ENCODE measurements around the gene TREM1. TPM values are rescaled to one million over a fixed set of nuclear protein-coding genes. Genes with fewer than 3 reads are reported as not detected.

The TREM1 gene
- polyA plus RNA-seq, 1 donor (not counting 4 experiments of a cell fraction or from before 2014, with no cell fraction given): not detected

GRCh38 chr6:41321183-41321582, 34.7 kb upstream of the TREM1 start:
- no peak for FAIRE-seq

GRCh38 chr6:41318654-41319565, 32.4 kb upstream of the TREM1 start:
- H3K9ac ChIP-seq (ENCODE audit: control insufficient read depth, extremely low read depth, insufficient read depth, low read length): no peak overlapping the region
- dilution Hi-C loops (cut with MboI; ENCODE audit: extremely low pct_ligation_motif_present, low sequenced_read_pairs): no loop called here

More at GRCh38 chr6:41321183-41321582, 34.7 kb upstream of the TREM1 start:
- dilution Hi-C loops (cut with MboI; ENCODE audit: extremely low pct_ligation_motif_present, low sequenced_read_pairs): no loop called here
- Histone ChIP-seq H3K9me1 (ENCODE audit: control insufficient read depth, extremely low read depth, insufficient read depth, low read length) (no peaks in the 10 kb centered on the region), H3K9me3 (ENCODE audit: control insufficient read depth, low read depth, low read length) (no peaks in the 10 kb centered on the region), H2AFZ (ENCODE audit: control insufficient read depth, low read length) (no peak overlapping the region), H3K36me3 (ENCODE audit: control insufficient read depth in 2 of 2, extremely low read depth in 1 of 2, insufficient read depth in 2 of 2, low read length in 2 of 2) (no peaks in the 10 kb centered on the region), H3K4me1 (ENCODE audit: control insufficient read depth, extremely low read depth, insufficient read depth, low read length) (no peaks in the 10 kb centered on the region), H3K27ac (ENCODE audit: control insufficient read depth, insufficient read depth, low read length) (no peak overlapping the region), H3K27me3 (ENCODE audit: control insufficient read depth, extremely low read depth, insufficient read depth, low read length) (peaks cover 22% of the 10 kb centered on the region), H4K20me1 (ENCODE audit: control insufficient read depth, extremely low read depth, insufficient read depth, low read length) (peaks cover 2% of the 10 kb centered on the region), H3K4me2 (ENCODE audit: control insufficient read depth, extremely low read depth, insufficient read depth, low read depth, low read length) (no peak overlapping the region), H3K79me2 (ENCODE audit: control insufficient read depth, insufficient read depth, low read length) (no peaks in the 10 kb centered on the region), H3K4me3 (ENCODE audit: control insufficient read depth in 2 of 3, extremely low read depth in 1 of 3, insufficient read depth in 2 of 3, low read depth in 1 of 3, low read length in 3 of 3) (no peak overlapping the region), H3K9ac (ENCODE audit: control insufficient read depth, extremely low read depth, insufficient read depth, low read length) (no peak overlapping the region)
- TF ChIP-seq CTCF (optimal IDR thresholded peaks at IDR 0.05 in 1 of 3, IDR thresholded peaks at IDR 0.05 in 1 of 3, conservative IDR thresholded peaks at IDR 0.05 in 1 of 3; ENCODE audit: extremely low read depth in 1 of 3, insufficient read depth in 2 of 3, low read length in 3 of 3) (no peak), EZH2 (IDR thresholded peaks at IDR 0.05; ENCODE audit: low read length) (no peak)
- DNase-seq (ENCODE audit: low read depth, low spot score): no peak

More at GRCh38 chr6:41318654-41319565, 32.4 kb upstream of the TREM1 start:
- Histone ChIP-seq H3K9me1 (ENCODE audit: control insufficient read depth, extremely low read depth, insufficient read depth, low read length) (no peaks in the 10 kb centered on the region), H3K79me2 (ENCODE audit: control insufficient read depth, insufficient read depth, low read length) (no peaks in the 10 kb centered on the region), H2AFZ (ENCODE audit: control insufficient read depth, low read length) (peak overlapping the region; percentile 81), H3K4me3 (ENCODE audit: control insufficient read depth in 2 of 3, extremely low read depth in 1 of 3, insufficient read depth in 2 of 3, low read depth in 1 of 3, low read length in 3 of 3) (peak overlapping the region in 2 of 3 experiments; percentile 42 to 44), H3K27me3 (ENCODE audit: control insufficient read depth, extremely low read depth, insufficient read depth, low read length) (peaks cover 21% of the 10 kb centered on the region), H3K9me3 (ENCODE audit: control insufficient read depth, low read depth, low read length) (no peaks in the 10 kb centered on the region), H3K27ac (ENCODE audit: control insufficient read depth, insufficient read depth, low read length) (no peak overlapping the region), H3K36me3 (ENCODE audit: control insufficient read depth in 2 of 2, extremely low read depth in 1 of 2, insufficient read depth in 2 of 2, low read length in 2 of 2) (no peaks in the 10 kb centered on the region), H4K20me1 (ENCODE audit: control insufficient read depth, extremely low read depth, insufficient read depth, low read length) (peaks cover 2% of the 10 kb centered on the region), H3K4me2 (ENCODE audit: control insufficient read depth, extremely low read depth, insufficient read depth, low read depth, low read length) (peak overlapping the region; percentile 89), H3K4me1 (ENCODE audit: control insufficient read depth, extremely low read depth, insufficient read depth, low read length) (no peaks in the 10 kb centered on the region)
- peak; percentile 40 for DNase-seq (ENCODE audit: low read depth, low spot score)
- peak; percentile 74 for FAIRE-seq
- TF ChIP-seq EZH2 (IDR thresholded peaks at IDR 0.05; ENCODE audit: low read length) (no peak), CTCF (optimal IDR thresholded peaks at IDR 0.05 in 1 of 3, IDR thresholded peaks at IDR 0.05 in 1 of 3, conservative IDR thresholded peaks at IDR 0.05 in 1 of 3; ENCODE audit: extremely low read depth in 1 of 3, insufficient read depth in 2 of 3, low read length in 3 of 3) (peak; percentile 99 to 100 (median 100))
